HepG2 (cell line): ENCODE data around the gene ZBTB26. TPM values are rescaled to one million over a fixed set of nuclear protein-coding genes. Genes with fewer than 3 reads are reported as not detected.
"Not testable (repeated sequence)": the region's sequence is repeated elsewhere in the genome, so short reads cannot be mapped to it uniquely, and the experiment has no call there.

Source experiments
- ATAC-seq: fragments of 200-7000 bp; cut with Tn5 transposase; 3 replicates; pipeline ENCODE4 v1.9.1; 2020; ENCODE audit warnings: mild to moderate bottlenecking, moderate library complexity
- BruUV-seq: library from RNA; stranded (reverse); fragments of 400-500 nt; replicated peaks from 2 replicates; lab custom pipeline; 2021; lab: Mats Ljungman, UMichigan
- CTCF ChIA-PET: fragments of 300-600 bp; formaldehyde crosslinking; extraction: SDS; loops from one replicate; lab custom pipeline; 2021; ENCODE audit warnings: low total read pairs, inconsistent platforms, low intra/inter-chr PET ratio; lab: Yijun Ruan, JAX
- POLR2A ChIA-PET: fragments of 350-600 bp; sonication (Branson Sonifier 250); formaldehyde crosslinking; loops from one replicate; lab custom pipeline; 2020; ENCODE audit warnings: antibody characterized with exemption, inconsistent platforms; lab: Yijun Ruan, JAX
- DNase-seq: peaks from one replicate; pipeline ENCODE4 v3.0.0-alpha.2; 2015; ENCODE audit warnings: low spot score
- FAIRE-seq: peaks from 3 replicates; lab custom pipeline; 2011; peaks lifted over from hg19 to GRCh38; lab: Jason Lieb, UNC
- H2AFZ ChIP-seq: one replicate; pipeline ENCODE4 v1.6.1; 2011; ENCODE audit warnings: low read length, inconsistent platforms
- H3K27ac ChIP-seq: fragments of 300-600 bp; 3 replicates; pipeline ENCODE4 v1.8.0; 2011; ENCODE audit warnings: mixed run types, mild to moderate bottlenecking, mixed read lengths, low read length, inconsistent platforms; ENCODE audit not compliant: insufficient read depth; ENCODE audit errors: extremely low read length
- H3K27me3 ChIP-seq, 2 experiments: fragments of 200-600 bp in 1 of 2; 2 replicates in 1 of 2; 3 replicates in 1 of 2; pipeline versions ENCODE4 v1.6.0 to v1.8.0; 2011; ENCODE audit warnings: low read length in 2 of 2, mild to moderate bottlenecking in 2 of 2, moderate library complexity in 2 of 2, inconsistent platforms in 1 of 2; ENCODE audit not compliant: insufficient read depth in 2 of 2, control insufficient read depth in 1 of 2
- H3K36me3 ChIP-seq, 2 experiments: fragments of 200-600 bp in 1 of 2; replicated peaks in 1 of 2; 2 replicates in 1 of 2; 3 replicates in 1 of 2; pipeline versions ENCODE4 v1.5.1 to v1.8.0; 2011; ENCODE audit warnings: low read length in 2 of 2, inconsistent platforms in 1 of 2; ENCODE audit not compliant: insufficient read depth in 2 of 2, control insufficient read depth in 1 of 2
- H3K4me1 ChIP-seq: 2 replicates; pipeline ENCODE4 v1.5.1; 2012; ENCODE audit warnings: low read length, inconsistent platforms; ENCODE audit not compliant: insufficient read depth
- H3K4me2 ChIP-seq: 2 replicates; pipeline ENCODE4 v1.6.0; 2011; ENCODE audit warnings: low read depth, low read length, inconsistent platforms
- H3K4me3 ChIP-seq, 3 experiments: fragments of 200-600 bp in 1 of 3; sonication (generic), shearing (Covaris generic) in 1 of 3; replicated peaks in 1 of 3; 2 replicates each; pipeline ENCODE4 v1.5.1; 2011 to 2016; ENCODE audit warnings: low read length in 3 of 3, inconsistent platforms in 2 of 3, low read depth in 2 of 3, mild to moderate bottlenecking in 2 of 3, control low read depth in 1 of 3, mixed read lengths in 1 of 3; ENCODE audit not compliant: insufficient read depth in 1 of 3
- H3K79me2 ChIP-seq: one replicate; pipeline ENCODE4 v1.6.1; 2011; ENCODE audit warnings: low read length, inconsistent platforms; ENCODE audit not compliant: insufficient read depth
- H3K9ac ChIP-seq: 2 replicates; pipeline ENCODE4 v1.6.0; 2011; ENCODE audit warnings: mild to moderate bottlenecking, low read depth, low read length, inconsistent platforms; ENCODE audit not compliant: insufficient read depth
- H3K9me3 ChIP-seq: 2 replicates; pipeline ENCODE4 v1.5.1; 2012; ENCODE audit warnings: mild to moderate bottlenecking, low read length
- H4K20me1 ChIP-seq: 2 replicates; pipeline ENCODE4 v1.6.0; 2011; ENCODE audit warnings: inconsistent platforms, mild to moderate bottlenecking, low read length, moderate library complexity; ENCODE audit not compliant: insufficient read depth
- CCDC6 ChIP-seq: sonication (generic); formaldehyde crosslinking; IDR thresholded peaks from 2 replicates; pipeline ENCODE4 v1.8.1; 2022; ENCODE audit warnings: mild to moderate bottlenecking, missing genetic modification reagents, moderate library complexity
- CHD4 ChIP-seq: fragments of 200-600 bp; sonication (generic); IDR thresholded peaks from 2 replicates; pipeline ENCODE4 v1.7.0; 2017; ENCODE audit warnings: mild to moderate bottlenecking, low read length, borderline replicate concordance
- CSRNP1 ChIP-seq: sonication (generic); formaldehyde crosslinking; IDR thresholded peaks from 2 replicates; pipeline ENCODE4 v1.8.1; 2023; ENCODE audit warnings: mild to moderate bottlenecking, missing genetic modification reagents
- GLMP ChIP-seq: sonication (generic); formaldehyde crosslinking; IDR thresholded peaks from 2 replicates; pipeline ENCODE4 v1.9.0; 2021; ENCODE audit warnings: missing genetic modification reagents, mild to moderate bottlenecking, borderline replicate concordance
- GPBP1L1 ChIP-seq: sonication (generic); formaldehyde crosslinking; IDR thresholded peaks from 2 replicates; pipeline ENCODE4 v1.5.0; 2020; ENCODE audit warnings: mild to moderate bottlenecking, missing genetic modification reagents
- HNRNPL ChIP-seq: fragments of 200-400 bp; formaldehyde crosslinking; IDR thresholded peaks from 2 replicates; pipeline ENCODE4 v1.6.1; 2017; ENCODE audit warnings: mild to moderate bottlenecking, low read depth, low read length
- KAT7 ChIP-seq: IDR thresholded peaks from 2 replicates; pipeline ENCODE4 v1.6.1; 2018; ENCODE audit warnings: borderline replicate concordance, missing compliant biosample characterization
- TEF ChIP-seq: sonication (generic); formaldehyde crosslinking; IDR thresholded peaks from 2 replicates; pipeline ENCODE4 v1.5.0; 2020; ENCODE audit warnings: missing genetic modification reagents
- TP53 ChIP-seq: sonication (generic); formaldehyde crosslinking; conservative IDR thresholded peaks from 2 replicates; pipeline ENCODE4 v1.4.0; 2020; ENCODE audit warnings: missing genetic modification reagents
- TRIM24 ChIP-seq: sonication (generic); formaldehyde crosslinking; IDR thresholded peaks from 2 replicates; pipeline ENCODE4 v1.8.0; 2022; ENCODE audit warnings: mild to moderate bottlenecking, missing genetic modification reagents
- ZNF281 ChIP-seq: sonication (generic); formaldehyde crosslinking; IDR thresholded peaks from 2 replicates; pipeline ENCODE4 v1.4.0; 2020; ENCODE audit warnings: missing genetic modification reagents, borderline replicate concordance
- ZNF543 ChIP-seq: sonication (generic); formaldehyde crosslinking; IDR thresholded peaks from 2 replicates; pipeline ENCODE4 v1.4.0; 2020; ENCODE audit warnings: mild to moderate bottlenecking, missing genetic modification reagents
- ZNF674 ChIP-seq: sonication (generic); formaldehyde crosslinking; IDR thresholded peaks from 2 replicates; pipeline ENCODE4 v1.5.0; 2020; ENCODE audit warnings: low read depth, mild to moderate bottlenecking, missing genetic modification reagents
- ZNF878 ChIP-seq: sonication (generic); formaldehyde crosslinking; IDR thresholded peaks from 2 replicates; pipeline ENCODE4 v1.8.1; 2023; ENCODE audit warnings: mild to moderate bottlenecking, missing genetic modification reagents, moderate library complexity
- whole genome bisulfite sequencing: methylation state at CpG from one replicate; pipeline ENCODE4 v1.1.6; 2017; ENCODE audit warnings: low lambda C conversion rate; 5-methylcytosine and 5-hydroxymethylcytosine counted together
- in situ Hi-C: cut with HindIII; loops from 2 replicates; pipeline ENCODE4 v1.10.0; 2017; ENCODE audit warnings: low pct_unique_long_range_greater_than_20kb; ENCODE audit not compliant: extremely low pct_ligation_motif_present
- intact Hi-C: fragments of 100-400 bp; cut with micrococcal nuclease; formaldehyde crosslinking; loops from one replicate; pipeline ENCODE4 v1.10.0; 2022; ENCODE audit not compliant: unreplicated experiment
- polyA plus RNA-seq, 8 experiments: library from polyadenylated mRNA; depleted of rRNA in 3 of 8; stranded (reverse) in 7 of 8; unstranded in 1 of 8; fragments of >200 nt; fragmentation: Illumina TruSeq in 4 of 8; extraction: Trizol in 4 of 8; gene quantifications; 2 replicates each; pipeline versions ENCODE4 v1.2.1 to v1.2.3, GENCODE V29; 2011 to 2016; ENCODE audit warnings: low read depth in 4 of 8, missing spikeins in 1 of 8, mixed read lengths in 1 of 8; ENCODE audit not compliant: insufficient read depth in 1 of 8
- total RNA-seq, 5 experiments: library from RNA; depleted of rRNA; stranded (reverse); fragments of >200 nt; fragmentation: Illumina TruSeq; extraction: Trizol; gene quantifications; 2 replicates each; pipeline ENCODE4 v1.2.3, GENCODE V29; 2016; ENCODE audit warnings: low read depth in 1 of 5

Gene ZBTB26
- total and polyA plus RNA-seq, 2 of the 13 experiments (the other 11 are each of a cell fraction or from before 2014, with no cell fraction given), result 4.5 to 8.6 TPM

- TF ChIP-seq ZNF281 (CRISPR knock-in tag), result no peak
- TF ChIP-seq HNRNPL, result no peak
- peak; percentile 70; the same call in 1 of the 2 replicates for TF ChIP-seq ZNF878 (CRISPR knock-in tag)
- no peak for TF ChIP-seq GPBP1L1 (CRISPR knock-in tag)
- TF ChIP-seq CSRNP1, result no peak
- TF ChIP-seq TRIM24 (CRISPR knock-in tag), result 0 out of 2 replicates have a peak, but pooled peaks have one; percentile 13
- TF ChIP-seq GLMP (CRISPR knock-in tag), result no peak
- no peak for TF ChIP-seq ZNF543
- peak; percentile 22; the same call in 1 of the 2 replicates for TF ChIP-seq TP53
- no peak for TF ChIP-seq CHD4
- no peak for TF ChIP-seq TEF (CRISPR knock-in tag)
- no peak for TF ChIP-seq KAT7 (CRISPR knock-in tag)
- TF ChIP-seq CCDC6, result 0 out of 2 replicates have a peak, but pooled peaks have one; percentile 38
- TF ChIP-seq ZNF674, result no peak
- TF ChIP-seq, all 625 proteins: peak for 5
Observed at GRCh38 chr9:122912671-122912963, 18.7 kb downstream of the ZBTB26 start (continued).

- DNase-seq, CTCF ChIA-PET, intact Hi-C loops, H2AFZ ChIP-seq, H3K4me3 ChIP-seq, BruUV-seq, ATAC-seq, H4K20me1 ChIP-seq, H3K4me2 ChIP-seq, in situ Hi-C loops, H3K9me3 ChIP-seq, H3K9ac ChIP-seq, H3K27me3 ChIP-seq, H3K27ac ChIP-seq, FAIRE-seq: not testable (repeated sequence)
- WGBS, result 95% methylated on average over 16 of the region's 16 CpGs
- peaks cover 46% of the 10 kb centered on the region for H3K79me2 ChIP-seq
- H3K4me1 ChIP-seq, result peaks cover 19% of the 10 kb centered on the region
- POLR2A ChIA-PET, result interaction anchor here (2.1 kb wide), 1 partner anchor 35 kb away, joined by 23 read pairs; the partner anchor contains the start of gene RABGAP1
- peaks cover under 1 to 11% of the 10 kb centered on the region in 2 experiments; a peak in 2 of 5 replicates for H3K36me3 ChIP-seq
Observed at GRCh38 chr9:122906122-122906521, 25.2 kb downstream of the ZBTB26 start.
